GM12878 (cell line): ENCODE measurements around the gene GNA15. TPM values are rescaled to one million over a fixed set of nuclear protein-coding genes. Genes with fewer than 3 reads are reported as not detected.

Source experiments
- ATAC-seq: fragments of 200-7000 bp; cut with Tn5 transposase; 3 replicates; pipeline ENCODE4 v1.9.1; 2020; ENCODE audit warnings: mild to moderate bottlenecking, moderate library complexity
- BruUV-seq: library from RNA; stranded (reverse); fragments of 400-500 nt; replicated peaks from 2 replicates; lab custom pipeline; 2021; lab: Mats Ljungman, UMichigan
- CTCF ChIA-PET: fragments of 300-600 bp; sonication (Branson Sonifier 250); formaldehyde crosslinking; extraction: SDS; loops from one replicate; lab custom pipeline; 2021; ENCODE audit warnings: inconsistent platforms; lab: Yijun Ruan, JAX
- POLR2A ChIA-PET: fragments of 350-600 bp; formaldehyde crosslinking; extraction: SDS; loops from one replicate; lab custom pipeline; 2021; ENCODE audit warnings: inconsistent platforms; lab: Charles Lee
- RAD21 ChIA-PET: fragments of 300-600 bp; sonication (Branson Sonifier 250); formaldehyde crosslinking; loops from one replicate; lab custom pipeline; 2023; ENCODE audit warnings: antibody characterized with exemption; ENCODE audit not compliant: unreplicated experiment; lab: Charles Lee
- SMC1A ChIA-PET: fragments of 300-600 bp; sonication (Branson Sonifier 250); formaldehyde crosslinking; loops from one replicate; lab custom pipeline; 2023; ENCODE audit not compliant: unreplicated experiment, uncharacterized antibody; lab: Charles Lee
- DNase-seq: peaks from one replicate; pipeline ENCODE4 v3.0.0-alpha.2; 2011; ENCODE audit warnings: low read depth, low spot score
- FAIRE-seq: peaks from 3 replicates; lab custom pipeline; 2011; peaks lifted over from hg19 to GRCh38; lab: Jason Lieb, UNC
- H2AFZ ChIP-seq: 2 replicates; pipeline ENCODE4 v1.6.0; 2011; ENCODE audit warnings: low read depth, low read length, control low read depth; ENCODE audit not compliant: control insufficient read depth
- H3K27ac ChIP-seq: 2 replicates; pipeline ENCODE4 v1.5.1; 2011; ENCODE audit warnings: control low read depth; ENCODE audit not compliant: control insufficient read depth, insufficient read depth
- H3K27me3 ChIP-seq, 2 experiments: replicated peaks in 1 of 2; 2 replicates each; pipeline versions ENCODE4 v1.6.0 to v1.6.1; 2011; ENCODE audit warnings: low read length in 1 of 2; ENCODE audit not compliant: control insufficient read depth in 2 of 2, insufficient read depth in 2 of 2
- H3K36me3 ChIP-seq, 2 experiments: 2 replicates each; pipeline ENCODE4 v1.5.1; 2011; ENCODE audit warnings: low read length in 1 of 2; ENCODE audit not compliant: control insufficient read depth in 2 of 2, insufficient read depth in 2 of 2
- H3K4me1 ChIP-seq: 2 replicates; pipeline ENCODE4 v1.6.1; 2011; ENCODE audit warnings: mild to moderate bottlenecking, low read length, moderate library complexity, mixed read lengths; ENCODE audit not compliant: control insufficient read depth, insufficient read depth
- H3K4me2 ChIP-seq: 2 replicates; pipeline ENCODE4 v1.6.0; 2011; ENCODE audit warnings: control low read depth; ENCODE audit not compliant: control insufficient read depth, insufficient read depth
- H3K4me3 ChIP-seq: fragments of 200-600 bp; sonication (generic); 2 replicates; pipeline ENCODE4 v1.5.1; 2016
- H3K79me2 ChIP-seq: 2 replicates; pipeline ENCODE4 v1.6.0; 2011; ENCODE audit warnings: low read length; ENCODE audit not compliant: control insufficient read depth, insufficient read depth
- H3K9ac ChIP-seq: 2 replicates; pipeline ENCODE4 v1.8.0; 2011; ENCODE audit warnings: low read length, control low read depth, mixed read lengths; ENCODE audit not compliant: control insufficient read depth, insufficient read depth
- H3K9me3 ChIP-seq: replicated peaks from 3 replicates; pipeline ENCODE4 v1.5.1; 2011; ENCODE audit warnings: mild to moderate bottlenecking, low read length; ENCODE audit not compliant: control insufficient read depth, insufficient read depth
- H4K20me1 ChIP-seq: 2 replicates; pipeline ENCODE4 v1.6.0; 2011; ENCODE audit not compliant: control insufficient read depth, insufficient read depth
- BCL11A ChIP-seq: IDR thresholded peaks from 2 replicates; pipeline ENCODE4 v1.6.1; 2011; ENCODE audit warnings: low read depth, low read length
- CBFB ChIP-seq: IDR thresholded peaks from 2 replicates; pipeline ENCODE4 v1.6.1; 2016; ENCODE audit warnings: antibody characterized with exemption, low read depth
- CBX3 ChIP-seq: fragments of 200-600 bp; sonication (generic); IDR thresholded peaks from 2 replicates; pipeline ENCODE4 v1.6.1; 2016; ENCODE audit warnings: low read depth, borderline replicate concordance
- EGR1 ChIP-seq, 2 experiments: IDR thresholded peaks; 1 replicate in 1 of 2; 2 replicates in 1 of 2; pipeline ENCODE4 v1.6.1; 2011 to 2012; ENCODE audit warnings: low read depth in 2 of 2, low read length in 2 of 2, borderline replicate concordance in 1 of 2, mild to moderate bottlenecking in 1 of 2, moderate library complexity in 1 of 2
- HDAC2 ChIP-seq: fragments of 200-600 bp; sonication (generic); IDR thresholded peaks from 2 replicates; pipeline ENCODE4 v1.6.1; 2017
- HDAC6 ChIP-seq: fragments of 200-600 bp; sonication (generic); IDR thresholded peaks from one replicate; pipeline ENCODE4 v1.8.0; 2017; ENCODE audit warnings: antibody characterized with exemption; ENCODE audit not compliant: unreplicated experiment
- MEF2B ChIP-seq: fragments of 450-650 bp; IDR thresholded peaks from 2 replicates; pipeline ENCODE4 v1.6.1; 2018; ENCODE audit warnings: mild to moderate bottlenecking, moderate library complexity; ENCODE audit not compliant: partially characterized antibody, poor library complexity, severe bottlenecking
- NFYA ChIP-seq: IDR thresholded peaks from 2 replicates; pipeline ENCODE4 v1.6.1; 2011; ENCODE audit warnings: low read depth, mild to moderate bottlenecking, low read length, improper control_type of control experiment, borderline replicate concordance
- NFYB ChIP-seq: IDR thresholded peaks from 2 replicates; pipeline ENCODE4 v1.6.1; 2011; ENCODE audit warnings: low read depth, mild to moderate bottlenecking, low read length, improper control_type of control experiment, moderate library complexity; ENCODE audit not compliant: insufficient read depth
- POLR2AphosphoS2 ChIP-seq: IDR thresholded peaks from 2 replicates; pipeline ENCODE4 v1.6.1; 2011; ENCODE audit warnings: low read depth, mild to moderate bottlenecking, low read length, improper control_type of control experiment, moderate library complexity
- ZBED1 ChIP-seq: IDR thresholded peaks from 2 replicates; pipeline ENCODE4 v1.6.1; 2016; ENCODE audit warnings: borderline replicate concordance
- ZBTB33 ChIP-seq: fragments of 450-650 bp; IDR thresholded peaks from 2 replicates; pipeline ENCODE4 v1.6.1; 2017; ENCODE audit warnings: mild to moderate bottlenecking
- WGBS: methylation state at CpG from one replicate; pipeline ENCODE4 v1.1.6; 2016; ENCODE audit warnings: low lambda C conversion rate; ENCODE audit not compliant: insufficient replicate concordance, insufficient coverage; ENCODE audit errors: missing lambda C conversion rate; 5-methylcytosine and 5-hydroxymethylcytosine counted together
- in situ Hi-C: fragments of 300-500 bp; cut with MboI; formaldehyde crosslinking; loops from 9 replicates; pipeline ENCODE4 v1.14.3; 2018; ENCODE audit warnings: mixed read lengths
- intact Hi-C: fragments of 100-400 bp; cut with micrococcal nuclease; formaldehyde crosslinking; loops from one replicate; pipeline ENCODE4 v1.14.2; 2022; ENCODE audit not compliant: unreplicated experiment
- polyA plus RNA-seq, 11 experiments: library from polyadenylated mRNA; depleted of rRNA in 4 of 11; unstranded in 6 of 11; stranded (reverse) in 5 of 11; fragments of >200 nt; fragmentation: Nextera tagmentation in 4 of 11; fragmentation: Illumina TruSeq in 1 of 11; extraction: Ambion mirVana in 4 of 11; extraction: Trizol in 1 of 11; gene quantifications; 1 replicate in 1 of 11; 2 replicates in 10 of 11; pipeline versions ENCODE4 v1.2.1 to v1.2.3, GENCODE V29; 2011 to 2016; ENCODE audit warnings: inconsistent platforms in 2 of 11, missing spikeins in 2 of 11, low read depth in 1 of 11
- total RNA-seq, 4 experiments: library from RNA; depleted of rRNA in 3 of 4; stranded (reverse); fragments of >200 nt in 3 of 4; fragmentation: Illumina TruSeq in 1 of 4; extraction: Trizol in 1 of 4; gene quantifications; 2 replicates each; pipeline versions ENCODE4 v1.2.1 to v1.2.3, GENCODE V29; 2013 to 2021

The GNA15 gene
- total and polyA plus RNA-seq, 10 of the 15 experiments (the other 5 are each of a cell fraction or from before 2014, with no cell fraction given): 0.42 to 18.0 (median 9.4) TPM

DNA sequence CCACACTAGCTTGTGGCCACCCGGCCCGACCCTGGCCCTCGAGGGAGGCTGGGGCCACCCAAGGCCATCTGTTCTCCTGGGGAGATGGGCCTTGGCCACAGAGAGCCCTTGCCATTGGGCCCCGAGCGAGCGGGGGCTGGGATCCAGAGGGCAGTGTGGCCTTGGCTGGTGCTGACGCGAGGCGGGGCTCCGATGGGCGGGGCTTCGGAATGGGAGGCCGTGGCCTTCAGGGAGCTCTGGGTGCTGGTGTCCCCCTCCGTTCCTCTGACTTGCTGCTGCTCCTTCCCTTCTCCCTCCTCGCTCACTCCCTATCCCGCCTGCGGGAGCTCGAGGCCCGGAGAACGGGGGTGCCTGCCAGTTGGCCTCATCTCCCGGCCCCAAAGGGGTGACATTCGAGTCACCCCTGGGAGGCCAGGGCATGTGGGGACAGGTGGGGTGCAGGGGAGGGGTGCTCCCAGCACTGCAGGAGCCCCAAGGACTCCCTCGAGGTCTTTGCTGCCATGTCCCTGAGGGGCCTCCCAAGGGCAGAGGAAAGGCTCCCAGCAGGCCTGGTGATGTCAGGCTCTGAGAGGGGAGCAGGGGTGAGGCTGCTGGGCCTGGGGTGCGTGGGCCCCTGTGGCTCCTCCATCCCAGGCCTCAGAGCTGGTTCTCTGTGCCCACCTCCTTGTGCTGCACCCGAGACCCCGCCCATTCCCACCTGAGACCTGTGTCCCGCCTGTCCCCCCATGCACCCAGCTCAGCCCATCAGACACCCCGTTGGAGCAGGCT lies 54.1 kb downstream of the GNA15 start:
- no peak overlapping the region for H3K4me2 ChIP-seq
- no peaks in the 10 kb centered on the region for H3K9me3 ChIP-seq
- H3K4me1 ChIP-seq: peaks cover 11% of the 10 kb centered on the region
- intact Hi-C loops: no loop called here
- H4K20me1 ChIP-seq: no peaks in the 10 kb centered on the region
- no peak overlapping the region for H2AFZ ChIP-seq
- WGBS: 85% methylated on average over 28 of the region's 28 CpGs
- SMC1A ChIA-PET: no interaction called here
- peaks cover 50% of the 10 kb centered on the region for H3K79me2 ChIP-seq
- peaks cover 5% of the 10 kb centered on the region in 2 experiments; a peak in 3 of 4 replicates for H3K36me3 ChIP-seq
- TF ChIP-seq HDAC2: no peak
- TF ChIP-seq CBFB: no peak
- no peak for TF ChIP-seq MEF2B
- no peak for TF ChIP-seq NFYA
- no peak for TF ChIP-seq BCL11A
- TF ChIP-seq, all 136 proteins: peak for 0
- CTCF ChIA-PET: interaction anchor here (1.3 kb wide), 1 partner anchor 64 kb away, joined by 4 read pairs; no protein-coding TSS in a partner anchor
- H3K27ac ChIP-seq: no peak overlapping the region
- ATAC-seq (no peak), DNase-seq (no peak), FAIRE-seq (no peak)
- no peaks in the 10 kb centered on the region for H3K27me3 ChIP-seq
- RAD21 ChIA-PET: no interaction called here
- no peak overlapping the region for H3K9ac ChIP-seq
- in situ Hi-C loops: no loop called here
- POLR2A ChIA-PET: interaction anchor here (1.1 kb wide), 1 partner anchor 9 kb away, joined by 3 read pairs; no protein-coding TSS in a partner anchor
- no peak overlapping the region for H3K4me3 ChIP-seq
- no TSS peak for BruUV-seq

- Histone ChIP-seq H4K20me1 (no peaks in the 10 kb centered on the region), H3K4me2 (no peak overlapping the region), H3K4me1 (peaks cover 11% of the 10 kb centered on the region), H3K9ac (no peak overlapping the region), H3K9me3 (no peaks in the 10 kb centered on the region), H2AFZ (no peak overlapping the region), H3K36me3 (peaks cover 5 to 6% of the 10 kb centered on the region in 2 experiments; a peak in 3 of 4 replicates), H3K27me3 (no peaks in the 10 kb centered on the region), H3K79me2 (peaks cover 50% of the 10 kb centered on the region), H3K27ac (no peak overlapping the region), H3K4me3 (no peak overlapping the region)
- DNase-seq: no peak
- WGBS: 98% methylated on average over 18 of the region's 18 CpGs
- ChIA-PET CTCF (no interaction called here), SMC1A (no interaction called here), RAD21 (no interaction called here), POLR2A (no interaction called here)
- no peak for FAIRE-seq
- no TSS peak for BruUV-seq
- intact Hi-C loops: no loop called here
- in situ Hi-C loops: no loop called here
- no peak for ATAC-seq
- TF ChIP-seq EGR1 (IDR thresholded peaks at IDR 0.05; ENCODE audit: borderline replicate concordance in 1 of 2, low read depth in 2 of 2, low read length in 2 of 2) (no peak), NFYA (no peak), ZBTB33 (no peak), ZBED1 (no peak), HDAC6 (no peak), CBX3 (no peak), NFYB (no peak), POLR2AphosphoS2 (no peak)
Measured at GRCh38 chr19:3190470-3190770, 54.6 kb downstream of the GNA15 start.
